ENCODE results near the gene TPM2.

TPM2 gene

GRCh38 chr9:35689542-35690293 lies at the start of gene TPM2:
Gene TPM2, minus strand, starts transcription at chr9:35689925. Its CDS starts 108 bp downstream, at chr9:35689817.
- DNase-seq (ENCODE audit: low spot score) = peak; percentile 97

DNA sequence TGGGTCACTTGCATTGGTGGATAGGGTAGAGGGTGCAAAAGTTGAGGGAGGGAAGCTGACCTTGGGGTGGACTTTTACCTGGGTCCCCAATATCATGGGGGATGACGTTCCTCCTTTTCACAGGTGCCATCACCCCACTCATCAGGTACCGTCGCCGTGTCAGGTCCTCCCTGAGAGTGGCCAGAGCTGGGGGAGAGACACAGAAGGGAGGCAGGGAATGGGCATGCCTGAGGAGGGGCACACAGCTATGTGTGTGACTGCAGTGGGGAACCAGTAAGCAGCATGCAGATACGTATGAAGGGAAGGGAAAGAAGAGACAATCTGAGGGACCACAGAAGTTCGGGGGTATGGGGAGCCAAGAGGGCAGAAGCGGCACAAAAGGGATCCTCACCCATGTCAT lies 49.2 kb upstream of the TPM2 start:
- no peak for DNase-seq (ENCODE audit: low spot score)

GRCh38 chr9:35738186-35738585 lies 48.5 kb upstream of the TPM2 start:
- no peak for DNase-seq (ENCODE audit: low spot score)

DNA sequence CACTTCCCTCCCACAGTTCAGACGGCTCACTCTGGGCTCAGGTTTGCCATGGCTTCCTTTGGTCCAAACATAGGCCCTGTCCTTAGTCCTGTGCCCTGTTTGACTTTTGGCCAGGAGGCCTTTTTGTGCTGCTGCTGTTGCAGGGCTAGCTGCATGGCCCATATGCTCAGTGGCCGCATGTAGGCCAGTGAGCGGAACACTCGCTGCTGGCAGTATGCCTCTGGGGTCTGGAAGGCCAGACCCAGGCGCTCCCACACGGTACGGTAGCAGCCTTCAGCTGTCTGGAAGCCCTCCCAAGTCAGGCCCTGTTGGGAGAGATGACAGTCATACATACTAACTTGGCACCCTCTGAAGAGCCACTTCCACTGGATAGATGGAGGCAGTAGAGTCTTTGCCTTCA lies 47.4 kb upstream of the TPM2 start:
- no peak for DNase-seq (ENCODE audit: low spot score)

DNA sequence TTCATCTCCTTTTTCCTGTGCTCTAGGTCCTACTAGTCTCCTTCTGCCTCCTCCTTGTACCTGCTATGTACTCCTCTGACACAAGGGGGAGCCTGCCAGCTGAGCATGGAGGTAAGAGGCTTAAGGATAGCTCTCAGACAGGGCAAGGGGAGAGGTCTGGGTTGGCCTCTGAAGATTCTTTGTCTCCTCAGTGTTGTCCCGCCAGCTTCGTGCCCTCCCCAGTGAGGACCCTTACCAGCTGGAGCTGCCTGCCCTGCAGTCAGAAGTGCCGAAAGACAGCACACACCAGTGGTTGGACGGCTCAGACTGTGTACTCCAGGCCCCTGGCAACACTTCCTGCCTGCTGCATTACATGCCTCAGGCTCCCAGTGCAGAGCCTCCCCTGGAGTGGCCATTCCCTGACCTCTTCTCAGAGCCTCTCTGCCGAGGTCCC lies 46.5 kb upstream of the TPM2 start:
- DNase-seq (ENCODE audit: low spot score) = peak; percentile 82

- DNase-seq (ENCODE audit: low spot score) = no peak
Measured at GRCh38 chr9:35734096-35734495, 44.4 kb upstream of the TPM2 start.

- peak; percentile 57 for DNase-seq (ENCODE audit: low spot score)
Measured at GRCh38 chr9:35732800-35733541, 43.2 kb upstream of the TPM2 start.

GRCh38 chr9:35732185-35732799 lies 42.6 kb upstream of the TPM2 start, which contains the start of the genes CREB3 and TLN1:
Gene CREB3, plus strand, starts transcription at chr9:35732666. Its CDS starts 107 bp downstream, at chr9:35732773.
Gene TLN1, minus strand, starts transcription at chr9:35732195. Its CDS starts 6,501 bp downstream, at chr9:35725694.
- DNase-seq (ENCODE audit: low spot score) = peak; percentile 97

GRCh38 chr9:35731415-35732184 lies 41.9 kb upstream of the TPM2 start:
- DNase-seq (ENCODE audit: low spot score) = no peak

GRCh38 chr9:35730486-35730854 lies 40.7 kb upstream of the TPM2 start:
- DNase-seq (ENCODE audit: low spot score) = no peak

GRCh38 chr9:35729700-35730485 lies 40.2 kb upstream of the TPM2 start:
- DNase-seq (ENCODE audit: low spot score) = peak; percentile 90

- no peak for DNase-seq (ENCODE audit: low spot score)
Measured at GRCh38 chr9:35729101-35729500, 39.4 kb upstream of the TPM2 start.

DNA sequence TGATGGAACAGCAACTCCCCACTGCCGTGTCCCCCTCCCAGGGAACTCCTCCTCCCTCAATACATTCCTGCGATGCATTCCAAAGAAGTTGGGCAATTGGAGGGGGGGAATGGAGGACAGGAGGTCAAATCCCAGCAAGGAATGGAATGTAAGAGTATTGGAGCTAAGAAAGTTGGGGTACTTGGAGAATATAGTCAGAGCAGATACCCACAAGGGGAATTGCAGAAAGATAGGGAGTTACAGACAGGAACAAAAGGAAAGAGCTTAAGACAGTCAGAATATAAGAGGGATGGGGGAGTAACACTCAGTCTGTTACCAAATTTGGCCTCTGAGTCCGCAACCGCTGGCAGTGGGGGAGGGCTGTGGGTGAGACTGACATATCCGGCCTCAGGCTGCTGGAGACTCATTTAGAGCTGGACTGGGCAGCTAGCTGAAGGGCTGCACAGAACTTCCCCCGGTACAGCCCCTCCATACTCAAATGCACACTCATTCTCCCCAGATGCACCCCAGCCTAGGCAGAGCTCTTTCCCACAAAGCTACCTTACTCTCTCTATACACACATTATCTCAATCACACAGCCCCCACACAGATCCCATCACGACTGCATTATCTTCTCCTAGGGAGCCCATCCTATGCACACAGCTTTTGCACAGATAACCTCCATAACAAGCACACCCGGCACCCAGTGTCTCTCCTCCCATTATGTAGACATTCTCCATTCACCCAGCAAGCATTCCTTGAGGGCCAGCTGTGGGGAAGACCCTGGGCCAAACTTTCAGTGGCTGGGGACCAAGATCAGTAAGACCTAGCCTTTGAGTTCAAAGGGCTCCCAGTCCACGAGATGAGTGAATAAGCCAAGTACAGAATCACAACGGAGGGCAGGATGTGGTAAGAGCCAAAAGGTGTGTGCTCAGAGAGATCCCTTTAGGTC lies 38.6 kb upstream of the TPM2 start:
- peak; percentile 92 for DNase-seq (ENCODE audit: low spot score)

DNA sequence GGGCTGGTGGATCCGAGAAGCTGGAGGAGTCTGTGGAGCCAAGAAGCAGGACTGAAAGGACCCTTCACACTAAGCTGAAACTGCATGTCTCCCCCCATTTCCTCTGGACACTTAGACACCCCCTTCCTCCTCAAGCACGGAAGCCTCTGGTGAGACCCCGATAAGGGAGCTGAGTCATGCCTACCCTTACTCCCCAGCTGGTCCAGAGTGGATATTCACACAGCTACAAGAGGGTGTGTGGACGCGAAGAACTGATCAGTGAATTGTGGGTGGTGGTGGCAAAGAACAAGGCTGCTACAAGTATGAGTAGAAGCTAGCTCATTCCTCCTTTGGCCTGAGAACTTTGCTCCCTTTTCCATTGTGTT lies 37.9 kb upstream of the TPM2 start:
- DNase-seq (ENCODE audit: low spot score) = peak; percentile 40

DNA sequence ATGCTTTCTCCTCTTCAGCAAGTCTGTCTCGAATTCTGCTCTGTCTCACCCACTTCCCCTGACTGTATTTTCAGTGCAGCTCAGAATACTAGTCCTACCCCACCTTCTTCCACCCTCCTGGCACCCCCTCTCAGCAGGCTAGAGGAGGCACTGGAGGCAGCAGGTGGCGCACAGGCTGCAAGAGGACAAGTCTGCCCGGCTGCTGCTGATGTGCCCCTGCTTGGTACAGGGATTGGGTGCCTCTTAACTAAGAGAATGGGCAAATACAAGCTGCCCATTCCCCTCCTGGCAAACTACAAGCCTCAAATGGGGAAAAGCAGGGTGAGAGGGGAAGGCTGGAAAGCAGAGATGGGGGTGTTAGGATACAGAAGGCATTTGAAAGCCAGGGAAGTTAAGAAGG lies 37.2 kb upstream of the TPM2 start:
- peak; percentile 62 for DNase-seq (ENCODE audit: low spot score)

DNA sequence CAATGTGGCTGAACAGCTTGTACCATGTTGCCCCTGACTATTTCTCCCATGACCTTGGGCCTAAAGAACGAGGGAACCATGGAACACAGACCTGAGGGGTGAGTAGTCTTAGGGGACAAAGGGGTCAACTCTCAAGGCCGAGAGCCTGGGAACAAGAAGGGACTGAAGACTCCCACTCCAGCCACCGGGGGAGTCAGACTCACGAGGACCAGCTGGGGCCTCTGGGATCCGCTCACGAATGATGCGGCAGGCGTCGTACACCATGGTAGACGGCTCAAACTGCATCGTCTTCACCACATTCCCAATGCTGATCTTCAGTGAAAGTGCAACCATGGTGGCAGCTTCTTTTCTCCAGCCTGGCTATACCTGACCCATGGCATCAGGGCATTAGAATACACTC lies 35.6 kb upstream of the TPM2 start:
- no peak for DNase-seq (ENCODE audit: low spot score)

DNA sequence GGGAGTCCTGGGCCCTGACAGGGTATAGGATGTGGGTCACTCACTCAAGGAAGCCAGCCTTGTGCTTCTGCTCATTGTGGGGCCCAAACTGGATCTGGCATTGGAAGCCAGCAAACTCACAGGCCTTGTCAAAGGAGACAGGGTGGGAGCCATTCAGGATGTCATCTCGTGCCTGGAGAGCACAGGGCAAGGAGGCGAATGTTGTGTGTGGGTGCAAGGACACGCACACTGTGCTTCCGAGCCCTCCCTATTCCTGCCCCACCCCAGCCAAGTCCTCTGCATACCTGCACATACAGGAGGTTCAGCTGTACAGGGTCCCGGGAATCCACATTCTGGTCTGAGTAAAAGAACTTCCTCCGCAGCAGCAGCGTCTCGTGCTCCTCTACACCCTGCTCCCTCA lies 34.2 kb upstream of the TPM2 start:
- DNase-seq (ENCODE audit: low spot score) = no peak

DNA sequence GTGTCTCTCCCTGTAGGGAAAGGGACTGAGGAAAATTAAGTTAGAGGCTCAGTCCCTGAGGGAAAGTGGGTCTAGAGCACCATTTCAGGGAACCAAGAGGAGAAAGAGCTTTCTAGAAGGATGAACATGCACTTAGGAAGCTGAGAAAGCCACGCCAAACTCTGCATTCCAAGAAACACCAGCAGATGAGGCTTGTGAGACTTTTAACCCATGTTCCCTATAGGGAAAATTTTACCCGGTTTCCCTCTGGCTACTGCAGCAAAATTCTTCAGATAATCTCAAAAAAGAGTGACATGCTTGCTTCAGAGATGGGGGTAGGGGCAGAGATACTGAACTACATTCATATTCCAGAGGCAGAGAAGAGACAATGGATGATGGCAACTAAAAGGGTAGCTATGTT lies 33.7 kb upstream of the TPM2 start:
- no peak for DNase-seq (ENCODE audit: low spot score)

- DNase-seq (ENCODE audit: low spot score) = no peak
Measured at GRCh38 chr9:35719546-35719945, 29.8 kb upstream of the TPM2 start.

Data from GM03348 (cell line).